Osteocyte (in vitro differentiated cells): ENCODE measurements around the gene POLA1. TPM values are rescaled to one million over a fixed set of nuclear protein-coding genes. Genes with fewer than 3 reads are reported as not detected.
A peak's percentile ranks its signal among the peaks of the same experiment; 100 is the strongest.

Source experiments
- DNase-seq: peaks from one replicate; pipeline ENCODE4 v3.0.0; 2021; ENCODE audit warnings: mixed read lengths; ENCODE audit not compliant: unreplicated experiment; ENCODE audit errors: extremely low spot score
- H3K27ac Mint-ChIP-seq: one replicate; pipeline ENCODE4 v1.8.0; 2021; ENCODE audit warnings: mild to moderate bottlenecking, mixed read lengths; ENCODE audit not compliant: unreplicated experiment
- H3K27me3 Mint-ChIP-seq: one replicate; pipeline ENCODE4 v1.8.0; 2021; ENCODE audit warnings: mixed read lengths; ENCODE audit not compliant: unreplicated experiment
- H3K36me3 Mint-ChIP-seq: one replicate; pipeline ENCODE4 v1.8.0; 2021; ENCODE audit warnings: mixed read lengths; ENCODE audit not compliant: unreplicated experiment
- H3K4me1 Mint-ChIP-seq: one replicate; pipeline ENCODE4 v1.8.0; 2021; ENCODE audit warnings: mixed read lengths; ENCODE audit not compliant: unreplicated experiment
- H3K4me3 Mint-ChIP-seq: one replicate; pipeline ENCODE4 v1.8.0; 2021; ENCODE audit warnings: mild to moderate bottlenecking, moderate library complexity, mixed read lengths; ENCODE audit not compliant: unreplicated experiment
- H3K9me3 Mint-ChIP-seq: one replicate; pipeline ENCODE4 v1.8.0; 2021; ENCODE audit warnings: mixed read lengths; ENCODE audit not compliant: unreplicated experiment
- total RNA-seq: library from RNA; stranded (reverse); gene quantifications from 2 replicates; pipeline ENCODE4 v1.2.1, GENCODE V29; 2021
- TF ChIP-seq, protein P1 (sequence below): fragments of 200-600 bp; sonication (generic); IDR thresholded peaks from 2 replicates; pipeline ENCODE4 v1.5.0; 2021; ENCODE audit warnings: antibody characterized with exemption, mild to moderate bottlenecking, moderate library complexity

POLA1 gene
- total RNA-seq, 1 donor from 2014 or later: 17.3 TPM

DNA sequence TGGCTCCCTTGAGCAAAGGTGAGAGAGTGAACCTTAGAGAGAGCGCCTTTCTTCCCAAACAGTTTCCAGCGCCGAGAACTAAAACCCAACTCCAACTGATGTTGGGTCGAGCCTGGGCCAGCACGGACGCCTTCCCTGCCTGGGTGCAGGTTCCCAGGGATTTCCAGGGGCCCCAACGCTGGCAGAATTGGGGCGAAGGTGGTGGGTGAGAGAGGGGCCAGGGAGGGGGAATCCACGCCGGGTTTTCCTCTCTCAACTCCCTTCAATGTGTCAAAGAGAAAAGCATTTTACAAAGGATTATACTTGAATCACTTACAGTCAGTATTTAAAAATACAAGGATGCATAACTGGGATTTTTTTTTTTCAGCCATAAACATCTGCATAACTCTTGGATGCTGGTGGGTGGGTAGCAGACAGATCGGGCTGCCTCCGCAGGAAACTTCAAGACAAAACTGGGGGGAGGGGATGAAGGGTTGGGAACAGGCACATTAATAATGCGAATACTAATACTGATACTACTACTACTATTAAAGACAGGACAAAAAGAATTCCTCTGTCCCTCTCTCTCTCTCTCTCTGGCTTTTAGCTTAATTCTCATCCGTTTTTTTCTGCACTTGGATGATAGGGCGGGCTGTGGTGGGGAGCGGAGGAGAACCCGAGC is 323.4 kb downstream of the POLA1 start:
- no peak for DNase-seq
- H3K4me3 Mint-ChIP-seq: peak overlapping the region; percentile 50
- no peaks in the 10 kb centered on the region for H3K9me3 Mint-ChIP-seq
- H3K4me1 Mint-ChIP-seq: peaks cover 46% of the 10 kb centered on the region
- no peaks in the 10 kb centered on the region for H3K36me3 Mint-ChIP-seq
- H3K27me3 Mint-ChIP-seq: peaks cover 81% of the 10 kb centered on the region
- TF ChIP-seq, protein P1, sequence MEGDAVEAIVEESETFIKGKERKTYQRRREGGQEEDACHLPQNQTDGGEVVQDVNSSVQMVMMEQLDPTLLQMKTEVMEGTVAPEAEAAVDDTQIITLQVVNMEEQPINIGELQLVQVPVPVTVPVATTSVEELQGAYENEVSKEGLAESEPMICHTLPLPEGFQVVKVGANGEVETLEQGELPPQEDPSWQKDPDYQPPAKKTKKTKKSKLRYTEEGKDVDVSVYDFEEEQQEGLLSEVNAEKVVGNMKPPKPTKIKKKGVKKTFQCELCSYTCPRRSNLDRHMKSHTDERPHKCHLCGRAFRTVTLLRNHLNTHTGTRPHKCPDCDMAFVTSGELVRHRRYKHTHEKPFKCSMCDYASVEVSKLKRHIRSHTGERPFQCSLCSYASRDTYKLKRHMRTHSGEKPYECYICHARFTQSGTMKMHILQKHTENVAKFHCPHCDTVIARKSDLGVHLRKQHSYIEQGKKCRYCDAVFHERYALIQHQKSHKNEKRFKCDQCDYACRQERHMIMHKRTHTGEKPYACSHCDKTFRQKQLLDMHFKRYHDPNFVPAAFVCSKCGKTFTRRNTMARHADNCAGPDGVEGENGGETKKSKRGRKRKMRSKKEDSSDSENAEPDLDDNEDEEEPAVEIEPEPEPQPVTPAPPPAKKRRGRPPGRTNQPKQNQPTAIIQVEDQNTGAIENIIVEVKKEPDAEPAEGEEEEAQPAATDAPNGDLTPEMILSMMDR: no peak
- H3K27ac Mint-ChIP-seq: no peak overlapping the region

DNA sequence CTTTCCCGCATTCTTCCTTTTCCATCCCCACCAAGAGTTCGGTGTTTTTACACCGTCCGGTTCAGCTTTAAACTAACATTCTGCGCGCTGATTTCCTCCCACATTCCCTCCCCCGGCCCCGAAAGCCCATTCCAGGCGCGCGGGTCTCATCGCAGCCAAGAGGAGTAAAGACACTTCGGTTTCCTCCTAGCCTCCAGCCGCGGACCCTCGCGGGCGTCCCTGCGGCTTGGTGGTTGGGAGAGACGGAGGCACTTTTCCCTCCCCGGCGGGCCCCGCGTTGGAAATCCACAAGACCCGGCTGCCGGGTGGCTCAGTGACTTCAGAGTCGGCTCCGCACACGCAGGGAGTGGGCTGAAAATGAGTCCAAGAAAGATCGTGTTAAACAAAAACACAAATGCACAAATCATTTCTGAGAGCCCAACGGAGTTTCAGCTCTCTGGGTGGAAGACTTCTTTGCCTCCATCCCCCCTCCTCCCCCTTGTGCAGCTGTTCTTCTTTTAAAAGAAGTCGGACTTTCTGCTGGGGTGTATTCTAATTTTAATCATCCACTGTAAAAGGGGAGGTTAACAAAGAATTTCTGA is 324.0 kb downstream of the POLA1 start:
- TF ChIP-seq, protein P1: no peak
- H3K4me3 Mint-ChIP-seq: peak overlapping the region; percentile 50
- H3K27ac Mint-ChIP-seq: no peak overlapping the region
- H3K27me3 Mint-ChIP-seq: peaks cover 81% of the 10 kb centered on the region
- no peaks in the 10 kb centered on the region for H3K9me3 Mint-ChIP-seq
- DNase-seq: no peak
- H3K4me1 Mint-ChIP-seq: peaks cover 46% of the 10 kb centered on the region
- no peaks in the 10 kb centered on the region for H3K36me3 Mint-ChIP-seq

DNA sequence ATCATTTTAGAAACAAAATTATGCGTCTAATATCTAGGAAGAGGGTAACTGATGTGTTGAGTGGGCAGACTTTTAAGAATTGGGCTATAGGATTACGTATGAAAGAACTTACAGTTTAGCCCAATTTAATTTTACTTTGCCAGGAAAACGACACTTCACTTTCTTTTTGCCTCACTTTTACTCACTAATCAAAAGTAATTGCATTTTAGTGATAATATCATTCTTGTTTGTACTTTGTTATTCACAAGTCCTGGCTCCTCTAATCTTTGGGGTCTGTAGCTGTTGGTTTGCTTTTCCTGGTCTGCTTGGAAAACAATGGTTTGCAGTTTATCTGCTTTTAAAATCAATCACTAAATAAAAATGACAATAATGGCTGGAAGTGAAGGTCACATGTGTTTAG is 325.0 kb downstream of the POLA1 start:
- H3K4me1 Mint-ChIP-seq: peaks cover 45% of the 10 kb centered on the region
- no peak overlapping the region for H3K4me3 Mint-ChIP-seq
- no peaks in the 10 kb centered on the region for H3K9me3 Mint-ChIP-seq

DNA sequence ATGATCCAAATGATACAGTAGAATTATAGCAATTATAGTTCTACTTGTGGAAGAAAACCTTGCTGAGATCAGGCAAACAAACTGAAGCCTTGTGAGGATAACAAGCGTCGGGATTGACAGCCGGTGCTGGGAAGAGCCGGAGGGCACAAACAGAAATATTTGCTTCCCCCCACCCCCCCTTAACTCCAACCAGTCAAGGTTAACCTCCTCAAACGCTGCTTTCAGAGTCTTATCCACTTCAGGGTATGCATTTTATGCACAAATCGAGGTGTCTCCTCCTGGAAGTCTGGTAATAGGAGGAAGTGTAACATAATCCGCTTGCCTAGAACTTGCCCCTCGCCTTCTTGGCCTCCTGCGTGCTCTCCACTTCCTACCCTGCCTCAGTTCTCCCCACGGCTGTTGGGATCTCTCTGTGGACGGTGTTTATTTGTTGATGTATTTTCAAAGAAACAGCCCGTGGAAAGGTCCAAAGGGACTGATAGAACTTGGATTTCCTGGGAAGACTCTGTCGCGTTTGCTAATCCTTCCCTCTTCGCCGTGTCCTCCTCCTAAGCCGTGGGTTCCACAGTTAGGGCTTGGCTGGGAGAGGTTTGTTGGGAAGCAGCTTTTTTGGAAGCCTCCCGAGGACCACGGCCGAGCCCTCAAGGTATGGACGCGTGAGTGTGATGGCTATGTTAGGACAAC is 326.1 kb downstream of the POLA1 start:
- peaks cover 90% of the 10 kb centered on the region for H3K27me3 Mint-ChIP-seq
- H3K9me3 Mint-ChIP-seq: no peaks in the 10 kb centered on the region
- no peak for DNase-seq
- H3K4me1 Mint-ChIP-seq: peaks cover 41% of the 10 kb centered on the region
- H3K36me3 Mint-ChIP-seq: no peaks in the 10 kb centered on the region
- TF ChIP-seq, protein P1: no peak
- no peak overlapping the region for H3K4me3 Mint-ChIP-seq
- H3K27ac Mint-ChIP-seq: no peak overlapping the region

More for the DNA sequence above, 325.0 kb downstream of the POLA1 start:
- H3K27me3 Mint-ChIP-seq: peaks cover 89% of the 10 kb centered on the region
- TF ChIP-seq, protein P1: no peak
- no peak for DNase-seq
- no peak overlapping the region for H3K27ac Mint-ChIP-seq
- no peaks in the 10 kb centered on the region for H3K36me3 Mint-ChIP-seq

DNA sequence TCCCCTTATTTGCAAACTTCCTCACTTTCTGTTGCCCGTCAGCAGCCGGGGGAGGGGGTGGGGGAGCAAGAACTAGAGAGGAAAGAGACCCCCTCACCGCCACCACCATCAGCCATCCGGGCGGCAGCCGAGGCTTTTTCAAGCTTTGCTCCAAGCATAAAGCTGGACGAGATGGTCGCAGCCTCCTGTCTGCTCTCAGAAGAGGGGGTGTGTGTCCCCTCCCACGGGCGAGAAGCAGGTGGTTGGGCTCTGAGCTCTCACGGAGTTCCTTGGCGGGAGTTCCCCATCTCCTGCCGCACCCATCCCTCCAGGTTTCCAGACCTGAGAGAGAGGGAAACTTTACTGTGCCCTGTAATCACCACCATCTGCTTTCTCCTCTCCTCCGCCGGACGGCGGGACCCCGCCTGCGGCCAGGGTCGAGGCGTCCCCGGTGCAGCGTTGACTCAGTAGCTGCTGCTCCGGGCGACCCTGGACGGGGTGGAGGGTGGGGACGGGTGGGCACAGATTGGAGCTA is 326.7 kb downstream of the POLA1 start:
- H3K27me3 Mint-ChIP-seq: peaks cover 90% of the 10 kb centered on the region
- no peak overlapping the region for H3K4me3 Mint-ChIP-seq
- no peak overlapping the region for H3K27ac Mint-ChIP-seq
- H3K9me3 Mint-ChIP-seq: no peaks in the 10 kb centered on the region
- no peaks in the 10 kb centered on the region for H3K36me3 Mint-ChIP-seq
- no peak for DNase-seq
- TF ChIP-seq, protein P1: no peak
- H3K4me1 Mint-ChIP-seq: peaks cover 38% of the 10 kb centered on the region
